ENCODE results near the gene TBC1D8. TPM values are rescaled to one million over a fixed set of nuclear protein-coding genes. Genes with fewer than 3 reads are reported as not detected.

TBC1D8 gene
- polyA plus RNA-seq, 3 donors = 26.6 to 30.8 (median 27.0) TPM

- DNase-seq (ENCODE audit: low read depth in 3 of 3, low spot score in 2 of 3) = no peak
Measured at GRCh38 chr2:101164021-101164420, 12.8 kb upstream of the TBC1D8 start.

- no peak for DNase-seq (ENCODE audit: low read depth in 3 of 3, low spot score in 2 of 3)
Measured at GRCh38 chr2:101162561-101163330, 11.6 kb upstream of the TBC1D8 start.

- no peak for DNase-seq (ENCODE audit: low read depth in 3 of 3, low spot score in 2 of 3)
Measured at GRCh38 chr2:101161658-101162057, 10.5 kb upstream of the TBC1D8 start.

GRCh38 chr2:101160454-101160853, 9.3 kb upstream of the TBC1D8 start:
- no peak for DNase-seq (ENCODE audit: low read depth in 3 of 3, low spot score in 2 of 3)

DNA sequence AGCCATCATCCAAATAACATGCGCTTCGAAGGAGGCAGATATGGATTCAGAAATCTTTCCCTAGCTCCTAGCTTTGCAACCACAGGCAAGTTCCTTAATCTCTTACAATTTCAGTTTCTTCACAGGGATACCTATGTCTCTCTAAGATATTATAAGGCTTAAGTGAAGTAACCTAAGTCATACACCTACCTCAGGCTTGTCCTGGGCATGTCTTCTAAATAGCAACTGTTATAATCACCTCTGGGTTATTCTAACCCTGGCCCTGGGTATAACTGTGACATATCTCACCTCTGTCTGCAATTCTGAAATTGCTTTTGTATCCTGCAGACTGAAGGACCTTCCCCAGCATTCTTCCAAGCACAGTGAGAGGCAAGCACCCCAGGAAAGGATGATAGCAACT, 8.3 kb upstream of the TBC1D8 start:
- DNase-seq (ENCODE audit: low read depth in 3 of 3, low spot score in 2 of 3) = no peak

GRCh38 chr2:101157272-101157671, 6.1 kb upstream of the TBC1D8 start:
- DNase-seq (ENCODE audit: low read depth in 3 of 3, low spot score in 2 of 3) = no peak

DNA sequence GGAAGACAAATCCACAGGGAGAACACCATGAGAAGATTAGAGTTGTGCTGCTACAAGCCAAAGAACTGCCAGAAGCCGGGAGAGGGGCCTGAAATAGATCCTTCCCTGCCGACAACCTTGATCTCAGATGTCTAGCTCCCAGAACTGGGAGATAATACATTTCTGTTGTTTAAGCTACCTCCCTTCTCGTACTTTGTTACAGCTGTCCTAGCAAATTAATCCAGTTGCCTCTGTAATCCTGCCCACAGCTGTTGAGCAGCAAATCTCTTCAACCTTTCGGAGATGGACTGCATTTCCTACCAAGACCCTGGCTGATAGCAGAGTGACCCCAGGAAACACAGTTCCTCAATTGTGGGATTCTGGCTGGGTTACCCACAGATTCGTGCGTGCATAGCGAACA, 2.6 kb upstream of the TBC1D8 start:
- DNase-seq (ENCODE audit: low read depth in 3 of 3, low spot score in 2 of 3) = no peak

GRCh38 chr2:101153077-101153707, 2.0 kb upstream of the TBC1D8 start:
- DNase-seq (ENCODE audit: low read depth in 3 of 3, low spot score in 2 of 3) = no peak

- DNase-seq (ENCODE audit: low read depth in 3 of 3, low spot score in 2 of 3) = peak in 1 of 3 donors; percentile 54
Measured at GRCh38 chr2:101152272-101153076, 1.3 kb upstream of the TBC1D8 start.

GRCh38 chr2:101151859-101152271, 683 bp upstream of the TBC1D8 start:
- DNase-seq (ENCODE audit: low read depth in 3 of 3, low spot score in 2 of 3) = no peak

- DNase-seq (ENCODE audit: low read depth in 3 of 3, low spot score in 2 of 3) = no peak
Measured at GRCh38 chr2:101150306-101151145, 656 bp downstream of the TBC1D8 start.

DNA sequence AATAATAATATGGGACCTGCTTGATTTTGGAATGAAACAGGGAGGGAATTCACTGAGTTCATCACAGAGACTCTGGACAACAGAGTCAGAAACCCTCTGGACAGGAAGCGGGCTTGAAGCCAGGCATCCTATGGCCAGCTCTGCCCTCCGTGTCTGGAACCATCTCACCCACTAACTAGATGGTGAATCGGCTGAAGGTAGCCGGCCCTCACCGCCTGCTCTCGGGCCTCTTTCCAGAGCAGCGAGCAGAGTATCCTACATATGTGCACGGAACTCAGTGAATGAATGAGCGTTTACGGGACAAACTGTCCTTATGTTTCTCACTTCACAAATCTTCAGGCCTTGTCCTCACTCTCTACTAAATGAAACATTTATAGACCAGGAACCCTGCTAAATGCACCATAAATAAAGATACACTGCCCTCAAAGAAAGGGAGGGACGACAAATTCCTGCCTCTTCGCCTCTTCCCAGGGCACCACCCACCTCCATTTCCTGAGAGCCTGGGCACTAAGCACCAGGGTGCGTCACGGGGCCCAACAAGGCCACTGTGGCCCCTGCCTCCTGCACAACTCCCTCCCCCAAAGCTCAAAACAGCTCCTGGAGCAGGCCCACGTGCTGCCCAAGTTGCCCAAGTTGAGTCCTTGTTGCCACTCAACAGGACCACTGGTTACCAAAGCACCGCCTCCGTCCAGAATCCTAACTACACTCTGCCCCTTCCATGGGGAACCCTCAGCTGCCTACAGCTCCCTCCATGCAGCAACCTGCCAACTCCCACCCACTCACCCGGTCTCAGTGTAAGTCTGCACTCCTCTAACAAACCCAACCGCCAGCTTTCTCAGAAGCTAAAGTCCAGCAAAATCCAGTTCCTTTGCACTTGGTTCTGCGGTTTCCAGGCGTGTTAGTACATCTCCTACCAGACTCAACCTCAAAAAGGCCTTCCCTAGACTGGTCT, 1.7 kb downstream of the TBC1D8 start:
- no peak for DNase-seq (ENCODE audit: low read depth in 3 of 3, low spot score in 2 of 3)

DNA sequence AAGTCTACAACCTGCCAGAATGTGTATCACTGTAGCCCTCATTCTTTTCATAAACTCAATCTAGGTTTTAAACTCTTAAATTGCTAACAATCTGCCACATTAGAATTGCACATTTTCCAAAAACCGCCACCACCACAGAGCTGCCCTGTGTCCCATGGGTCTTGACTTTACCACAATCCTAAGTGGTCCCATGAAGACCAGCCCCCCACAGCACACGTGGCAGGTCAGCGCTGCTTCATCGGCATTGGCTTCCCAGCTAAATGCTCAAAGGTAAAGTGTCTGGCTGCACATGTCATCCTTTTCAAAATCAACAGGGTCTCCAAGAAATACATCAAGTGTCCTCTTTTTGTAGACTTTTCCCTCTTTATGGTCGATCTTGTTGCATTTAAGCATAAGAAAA, 2.4 kb downstream of the TBC1D8 start:
- no peak for DNase-seq (ENCODE audit: low read depth in 3 of 3, low spot score in 2 of 3)

GRCh38 chr2:101147971-101148370, 3.2 kb downstream of the TBC1D8 start:
- no peak for DNase-seq (ENCODE audit: low read depth in 3 of 3, low spot score in 2 of 3)

DNA sequence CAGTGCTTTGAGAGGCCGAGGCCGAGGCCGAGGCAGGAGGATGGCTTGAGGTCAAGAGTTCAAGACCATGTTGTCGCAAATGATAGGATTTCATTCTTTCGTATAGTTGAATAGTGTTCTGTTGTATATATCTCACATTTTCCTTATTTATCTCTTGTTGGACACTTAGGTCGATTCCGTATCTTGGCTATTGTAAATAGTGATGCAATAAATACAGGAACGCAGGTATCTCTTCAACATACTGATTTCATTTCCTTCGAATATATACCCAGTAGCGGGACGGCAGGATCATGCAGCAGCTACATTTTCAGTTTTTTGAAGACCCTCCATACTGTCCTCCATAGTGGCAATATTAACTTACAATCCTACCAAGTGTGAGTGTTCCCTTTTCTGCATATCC, 4.1 kb downstream of the TBC1D8 start:
- no peak for DNase-seq (ENCODE audit: low read depth in 3 of 3, low spot score in 2 of 3)

DNA sequence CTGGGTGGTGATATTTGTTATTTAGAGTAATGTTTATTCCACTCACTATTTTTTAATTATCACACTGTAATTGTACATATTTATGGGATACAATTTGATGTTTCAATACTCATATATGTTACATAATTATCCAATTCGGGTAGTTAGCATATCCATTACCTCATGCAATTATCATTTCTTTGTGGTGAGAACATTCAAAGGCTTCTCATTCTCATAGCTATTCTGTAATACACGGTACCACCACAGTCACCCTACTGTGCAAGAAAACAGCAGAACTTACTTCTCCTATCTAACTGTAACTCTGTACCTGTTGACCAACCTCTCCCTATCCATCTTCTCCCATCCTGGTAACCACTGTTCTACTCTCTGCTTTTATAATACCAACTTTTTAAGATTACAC, 4.6 kb downstream of the TBC1D8 start:
- DNase-seq (ENCODE audit: low read depth in 3 of 3, low spot score in 2 of 3) = no peak

DNA sequence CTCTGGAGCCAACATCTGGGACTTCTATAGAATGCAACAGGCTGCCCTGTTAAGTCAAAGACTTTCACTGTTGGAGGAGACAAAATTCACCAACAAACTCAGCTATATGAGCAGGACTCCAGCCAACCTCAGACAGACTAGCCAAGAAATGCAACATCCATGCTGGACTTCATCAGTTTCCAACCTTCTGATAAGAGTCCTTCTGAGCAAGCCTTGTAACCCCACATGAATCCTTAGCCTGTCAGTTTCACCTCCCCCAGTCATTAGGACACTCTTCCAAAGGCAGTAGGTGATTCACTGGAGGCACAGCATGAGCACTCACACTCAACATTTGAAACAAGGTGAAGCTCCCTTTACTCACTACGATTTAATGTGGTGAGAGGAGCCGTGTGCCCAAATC, 5.8 kb downstream of the TBC1D8 start:
- DNase-seq (ENCODE audit: low read depth in 3 of 3, low spot score in 2 of 3) = no peak

DNA sequence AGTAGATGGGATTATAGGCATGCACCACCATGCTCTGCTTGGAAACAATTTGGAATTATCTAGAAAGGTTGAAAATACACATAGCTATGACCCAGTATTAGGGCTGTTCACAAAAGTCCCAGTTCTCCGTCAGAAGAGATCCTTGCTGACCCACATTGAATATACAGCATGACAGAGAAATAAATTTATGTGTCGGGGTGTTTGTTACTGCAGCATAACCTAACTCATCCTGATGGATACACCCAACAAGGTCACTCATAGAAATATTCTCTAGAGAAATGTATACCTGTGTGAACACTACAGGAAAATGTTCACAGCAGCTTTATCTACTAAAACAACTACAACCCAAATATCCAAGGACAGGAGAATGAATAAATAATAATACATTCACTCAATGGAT, 9.0 kb downstream of the TBC1D8 start:
- DNase-seq (ENCODE audit: low read depth in 3 of 3, low spot score in 2 of 3) = no peak

DNA sequence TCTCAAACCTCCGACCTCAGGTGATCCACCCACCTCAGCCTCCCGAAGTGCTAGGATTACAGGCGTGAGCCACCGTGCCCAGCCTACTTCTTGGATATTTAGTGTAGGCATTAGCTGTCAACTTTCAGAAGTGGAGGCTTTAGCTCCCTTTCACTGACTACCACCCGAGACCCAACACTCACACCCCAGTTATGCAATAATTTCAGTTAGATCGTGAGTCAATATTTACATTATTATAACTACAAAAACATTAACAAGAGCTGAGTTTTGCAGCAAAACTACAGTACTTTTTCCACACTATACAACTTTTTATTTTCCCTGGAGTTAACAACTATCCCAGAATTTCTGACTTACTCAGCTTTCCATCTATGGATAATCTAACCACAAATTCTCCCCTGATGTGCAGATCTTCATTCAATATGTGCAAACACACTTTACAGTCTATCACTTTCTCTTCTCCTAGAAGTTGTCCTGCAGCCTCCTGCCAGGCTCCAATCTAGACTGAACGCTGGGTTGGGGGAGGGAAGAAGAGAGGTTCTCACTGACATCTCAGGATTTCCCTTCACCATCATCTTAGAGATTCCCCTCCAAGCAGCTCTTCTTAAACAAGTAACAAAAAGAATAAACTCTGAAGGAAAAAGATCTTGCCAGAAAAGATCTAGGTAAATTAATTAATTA, 10.1 kb downstream of the TBC1D8 start:
- no peak for DNase-seq (ENCODE audit: low read depth in 3 of 3, low spot score in 2 of 3)

Measured in right renal cortex interstitium (tissue), 3 donors.